22Rv1 (cell line): ENCODE measurements around the gene GFPT1.

Experiments
- ZFX ChIP-seq: fragments of 450-650 bp; IDR thresholded peaks from 2 replicates; pipeline ENCODE4 v1.6.1; 2017; ENCODE audit warnings: antibody characterized with exemption, borderline replicate concordance
- TF ChIP-seq, protein P1 (sequence below): fragments of 450-650 bp; IDR thresholded peaks from 2 replicates; pipeline ENCODE4 v1.5.1; 2017; ENCODE audit warnings: mild to moderate bottlenecking

DNA sequence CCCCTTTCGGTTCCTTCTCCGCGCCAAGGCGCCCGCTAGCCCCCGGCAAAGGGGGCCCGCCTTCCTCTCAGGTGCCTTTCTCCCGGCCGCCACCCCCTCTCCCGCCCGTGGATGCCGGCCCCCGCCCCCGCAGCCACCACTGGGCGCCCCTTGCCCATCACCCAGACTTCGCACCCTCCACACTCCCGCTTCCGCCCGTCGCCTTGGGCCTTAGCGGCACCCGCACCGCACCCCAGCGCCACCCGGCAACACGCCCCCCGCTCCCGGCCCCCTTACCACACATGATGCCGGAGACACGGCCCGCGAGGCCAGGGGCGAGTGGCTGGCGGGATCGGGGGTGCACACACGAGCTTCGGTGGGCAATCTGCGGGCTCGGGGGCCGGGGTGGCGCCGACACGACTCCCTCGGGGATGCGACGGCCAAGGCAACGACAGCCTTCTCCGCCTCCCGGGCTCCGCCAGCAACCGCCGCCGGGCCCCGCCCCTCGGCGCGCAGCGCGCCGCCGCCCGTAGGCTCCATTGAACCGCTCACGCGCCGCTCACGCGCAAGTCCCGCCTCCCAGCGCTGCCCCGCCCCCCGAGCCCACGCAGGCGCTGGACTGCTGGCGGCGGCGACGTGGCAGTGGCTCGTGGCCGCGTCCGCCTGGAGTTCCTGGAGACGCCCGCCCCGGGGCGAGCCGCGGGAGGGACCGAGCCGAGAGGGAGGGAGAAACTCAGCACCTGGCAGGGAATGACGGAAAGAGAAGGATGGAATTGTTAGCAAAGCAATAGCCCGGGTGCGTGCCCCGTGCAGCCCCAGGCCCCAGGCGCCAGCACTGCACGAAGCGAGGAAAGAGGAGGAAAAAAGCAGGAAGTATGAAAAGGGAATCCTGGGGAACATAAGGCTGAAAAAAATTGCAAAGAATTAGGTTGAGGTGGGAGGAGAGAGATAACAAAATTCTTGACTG lies at the start of gene GFPT1:
- TF ChIP-seq, protein P1, sequence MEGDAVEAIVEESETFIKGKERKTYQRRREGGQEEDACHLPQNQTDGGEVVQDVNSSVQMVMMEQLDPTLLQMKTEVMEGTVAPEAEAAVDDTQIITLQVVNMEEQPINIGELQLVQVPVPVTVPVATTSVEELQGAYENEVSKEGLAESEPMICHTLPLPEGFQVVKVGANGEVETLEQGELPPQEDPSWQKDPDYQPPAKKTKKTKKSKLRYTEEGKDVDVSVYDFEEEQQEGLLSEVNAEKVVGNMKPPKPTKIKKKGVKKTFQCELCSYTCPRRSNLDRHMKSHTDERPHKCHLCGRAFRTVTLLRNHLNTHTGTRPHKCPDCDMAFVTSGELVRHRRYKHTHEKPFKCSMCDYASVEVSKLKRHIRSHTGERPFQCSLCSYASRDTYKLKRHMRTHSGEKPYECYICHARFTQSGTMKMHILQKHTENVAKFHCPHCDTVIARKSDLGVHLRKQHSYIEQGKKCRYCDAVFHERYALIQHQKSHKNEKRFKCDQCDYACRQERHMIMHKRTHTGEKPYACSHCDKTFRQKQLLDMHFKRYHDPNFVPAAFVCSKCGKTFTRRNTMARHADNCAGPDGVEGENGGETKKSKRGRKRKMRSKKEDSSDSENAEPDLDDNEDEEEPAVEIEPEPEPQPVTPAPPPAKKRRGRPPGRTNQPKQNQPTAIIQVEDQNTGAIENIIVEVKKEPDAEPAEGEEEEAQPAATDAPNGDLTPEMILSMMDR, result no peak
- TF ChIP-seq ZFX, result no peak
